Measurements from ENCODE around the gene DOK4. TPM values are rescaled to one million over a fixed set of nuclear protein-coding genes. Genes with fewer than 3 reads are reported as not detected.
"Not testable (repeated sequence)": the region's sequence is repeated elsewhere in the genome, so short reads cannot be mapped to it uniquely, and the experiment has no call there.

Gene DOK4
- total RNA-seq, 2 experiments from 2014 or later, result 3.4 to 4.7 TPM

DNA sequence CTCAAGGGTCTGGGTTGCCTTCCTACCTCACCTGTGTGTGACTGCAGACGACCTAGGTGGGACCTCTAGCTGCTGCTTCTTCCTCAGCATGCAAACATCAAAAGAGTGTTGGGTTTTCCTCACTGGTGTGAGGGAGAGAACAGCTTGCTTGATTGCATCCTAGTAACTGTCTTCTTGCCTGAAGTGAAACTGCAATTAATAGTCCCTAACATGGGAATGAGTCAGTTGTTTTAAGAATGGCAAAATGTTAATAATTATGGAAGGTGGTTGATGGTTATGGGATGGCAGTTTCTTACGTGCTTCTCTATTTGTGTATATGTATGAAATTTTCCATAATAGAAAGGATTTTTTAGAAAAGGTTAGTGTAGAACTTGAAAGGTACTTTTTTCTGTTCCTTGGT lies 17.9 kb downstream of the DOK4 start:
- H3K27ac Mint-ChIP-seq, result no peak overlapping the region
- no peak overlapping the region for H3K4me3 Mint-ChIP-seq
- H3K27me3 Mint-ChIP-seq, result no peaks in the 10 kb centered on the region
- peaks cover 22% of the 10 kb centered on the region for H3K4me1 Mint-ChIP-seq
- no peak for DNase-seq
- CTCF ChIA-PET, result interaction anchor here (1.0 kb wide), 1 partner anchor 52 kb away, joined by 3 read pairs; no protein-coding TSS in a partner anchor
- peaks cover 27% of the 10 kb centered on the region for H3K36me3 Mint-ChIP-seq
- H3K9me3 Mint-ChIP-seq (ENCODE audit: low read depth), result no peaks in the 10 kb centered on the region
- ATAC-seq, result no peak

DNA sequence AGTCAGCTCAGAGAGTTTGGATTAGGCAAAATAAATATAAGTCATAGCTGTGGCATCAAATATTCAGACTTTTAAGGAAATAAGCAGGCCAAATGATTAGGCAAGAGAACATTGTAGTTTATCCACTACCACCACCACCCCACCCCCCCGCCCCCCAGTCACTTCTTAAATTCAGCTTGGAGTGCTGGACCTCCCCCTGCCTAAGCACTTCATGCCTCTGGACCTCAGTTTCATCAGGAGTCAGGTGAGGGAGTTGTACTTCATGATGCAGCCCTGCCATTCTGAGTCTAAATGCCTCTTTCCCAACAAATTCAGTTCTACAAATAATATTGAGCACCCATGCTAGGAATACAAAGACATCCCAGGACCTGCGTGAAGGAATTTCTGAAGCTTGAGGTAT lies 21.8 kb downstream of the DOK4 start:
- DNase-seq (no peak), ATAC-seq (no peak)
- Mint-ChIP-seq H3K9me3 (ENCODE audit: low read depth) (no peaks in the 10 kb centered on the region), H3K4me1 (peaks cover 32% of the 10 kb centered on the region), H3K36me3 (peaks cover 24% of the 10 kb centered on the region), H3K27me3 (no peaks in the 10 kb centered on the region), H3K4me3 (no peak overlapping the region), H3K27ac (no peak overlapping the region)
- CTCF ChIA-PET, result interaction anchor here (1.0 to 5.2 kb wide), 6 partner anchors 11 to 59 kb away, joined by 3 to 55 read pairs (median 13); partner anchors contain the start of genes CIAPIN1 and COQ9

DNA sequence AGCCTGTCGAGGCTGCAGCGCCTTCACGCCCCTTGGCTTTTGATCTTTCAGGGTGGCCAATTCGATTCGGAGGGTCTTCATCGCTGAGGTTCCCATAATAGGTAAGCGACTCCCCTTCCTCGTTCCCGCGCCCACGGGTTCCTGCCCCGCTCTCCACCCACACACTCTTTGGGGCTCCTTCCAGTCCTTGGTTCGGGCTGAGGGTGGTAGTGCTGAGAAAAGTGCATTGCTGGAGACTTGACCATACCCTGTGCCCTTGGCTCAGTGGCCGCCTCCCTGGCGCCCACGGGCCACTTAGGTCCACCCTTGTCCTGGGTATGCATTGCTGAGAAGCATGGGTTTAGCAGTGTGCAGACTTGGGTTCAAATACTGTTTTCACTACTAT lies 23.3 kb downstream of the DOK4 start:
- DNase-seq (no peak), ATAC-seq (peak; percentile 24)
- peak overlapping the region; percentile 98 for H3K27ac Mint-ChIP-seq
- no peaks in the 10 kb centered on the region for H3K27me3 Mint-ChIP-seq
- peaks cover 18% of the 10 kb centered on the region for H3K36me3 Mint-ChIP-seq
- H3K9me3 Mint-ChIP-seq (ENCODE audit: low read depth), result no peaks in the 10 kb centered on the region
- peak overlapping the region; percentile 94 for H3K4me3 Mint-ChIP-seq
- H3K4me1 Mint-ChIP-seq, result peaks cover 31% of the 10 kb centered on the region
- CTCF ChIA-PET, result interaction anchor here (0.6 to 5.2 kb wide), 20 partner anchors 9 to 217 kb away, joined by 3 to 55 read pairs (median 5); partner anchors contain the start of genes ADGRG5, CCDC102A, CIAPIN1 and COQ9

DNA sequence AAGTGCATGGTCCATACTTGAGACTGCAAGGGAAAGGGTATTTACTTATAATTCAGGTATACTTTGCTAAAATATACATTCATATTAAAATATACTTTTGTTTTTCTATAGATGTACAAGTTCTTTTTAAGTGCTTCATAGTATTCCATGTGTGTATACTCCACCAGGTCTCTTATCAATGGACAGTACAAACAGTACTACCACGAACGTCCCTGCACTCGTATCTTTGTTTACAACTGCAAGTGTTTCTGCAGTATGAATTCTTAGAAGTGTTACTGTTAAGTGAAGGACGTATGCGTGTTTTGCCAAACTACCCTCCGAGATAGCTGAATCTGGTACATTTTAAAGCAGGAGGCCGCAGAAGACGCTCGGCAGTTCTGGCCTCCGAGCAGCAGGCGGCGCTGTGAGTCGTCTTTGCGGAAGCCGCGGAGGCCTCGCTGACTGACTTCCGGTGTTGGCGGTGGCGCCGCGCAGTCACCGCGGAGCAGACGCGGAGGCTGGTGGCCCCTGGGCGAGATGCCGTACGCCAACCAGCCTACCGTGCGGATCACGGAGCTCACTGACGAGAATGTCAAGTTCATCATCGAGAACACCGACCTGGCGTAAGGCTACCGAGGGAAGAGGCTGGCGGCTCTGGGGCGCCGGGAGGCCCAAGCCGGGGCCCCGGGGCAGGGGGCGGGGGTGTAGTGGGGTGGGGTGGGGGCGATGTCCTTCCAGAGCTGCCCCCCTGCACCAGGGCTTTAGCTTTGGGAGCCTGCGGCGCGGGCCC lies 23.9 kb downstream of the DOK4 start, which contains the start of gene POLR2C:
POLR2C (plus strand) TSS at position 471 of the 769 bp plus-strand sequence; CDS start at position 517, 46 bp downstream.
- Mint-ChIP-seq H3K27ac (peak within 1 kb of the TSS; percentile 98), H3K4me1 (peaks cover 31% of the 10 kb centered on the region), H3K9me3 (ENCODE audit: low read depth) (no peaks in the 10 kb centered on the region), H3K36me3 (peaks cover 16% of the 10 kb centered on the region), H3K4me3 (peak within 1 kb of the TSS; percentile 94), H3K27me3 (no peaks in the 10 kb centered on the region)
- ATAC-seq (peak; percentile 96), DNase-seq (peak; percentile 94)
- CTCF ChIA-PET, result interaction anchor here (0.6 to 5.2 kb wide), 24 partner anchors 10 to 217 kb away, joined by 3 to 55 read pairs (median 5); partner anchors contain the start of genes ADGRG5, CCDC102A, CIAPIN1 and COQ9

DNA sequence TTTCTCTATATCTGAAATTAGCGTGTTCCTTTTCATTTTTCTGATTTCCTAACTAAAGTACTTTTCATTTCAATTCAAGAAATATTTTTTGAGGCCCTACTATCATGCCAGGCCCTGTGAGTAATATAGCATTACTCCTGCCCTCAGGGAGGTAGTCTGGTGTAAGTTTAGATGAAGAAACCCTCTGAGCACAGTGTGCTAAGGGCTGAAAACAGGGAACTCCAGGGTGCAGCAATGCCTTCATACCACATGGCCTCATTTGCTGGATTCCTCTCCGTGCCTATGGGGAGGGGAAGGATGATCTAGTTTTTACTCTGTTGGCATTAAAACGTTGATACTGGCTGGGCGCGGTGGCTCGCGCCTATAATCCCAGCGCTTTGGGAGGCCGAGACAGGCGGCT lies 34.3 kb downstream of the DOK4 start:
- CTCF ChIA-PET, result interaction anchor here (0.9 to 5.6 kb wide), 4 partner anchors 10 to 68 kb away, joined by 3 to 55 read pairs (median 4); partner anchors contain the start of gene POLR2C
- peaks cover 20% of the 10 kb centered on the region for H3K4me1 Mint-ChIP-seq
- H3K4me3 Mint-ChIP-seq, result no peak overlapping the region
- H3K27ac Mint-ChIP-seq, result no peak overlapping the region
- H3K36me3 Mint-ChIP-seq, result peaks cover 32% of the 10 kb centered on the region
- ATAC-seq (no peak), DNase-seq (no peak)
- no peaks in the 10 kb centered on the region for H3K9me3 Mint-ChIP-seq (ENCODE audit: low read depth)
- H3K27me3 Mint-ChIP-seq, result no peaks in the 10 kb centered on the region

DNA sequence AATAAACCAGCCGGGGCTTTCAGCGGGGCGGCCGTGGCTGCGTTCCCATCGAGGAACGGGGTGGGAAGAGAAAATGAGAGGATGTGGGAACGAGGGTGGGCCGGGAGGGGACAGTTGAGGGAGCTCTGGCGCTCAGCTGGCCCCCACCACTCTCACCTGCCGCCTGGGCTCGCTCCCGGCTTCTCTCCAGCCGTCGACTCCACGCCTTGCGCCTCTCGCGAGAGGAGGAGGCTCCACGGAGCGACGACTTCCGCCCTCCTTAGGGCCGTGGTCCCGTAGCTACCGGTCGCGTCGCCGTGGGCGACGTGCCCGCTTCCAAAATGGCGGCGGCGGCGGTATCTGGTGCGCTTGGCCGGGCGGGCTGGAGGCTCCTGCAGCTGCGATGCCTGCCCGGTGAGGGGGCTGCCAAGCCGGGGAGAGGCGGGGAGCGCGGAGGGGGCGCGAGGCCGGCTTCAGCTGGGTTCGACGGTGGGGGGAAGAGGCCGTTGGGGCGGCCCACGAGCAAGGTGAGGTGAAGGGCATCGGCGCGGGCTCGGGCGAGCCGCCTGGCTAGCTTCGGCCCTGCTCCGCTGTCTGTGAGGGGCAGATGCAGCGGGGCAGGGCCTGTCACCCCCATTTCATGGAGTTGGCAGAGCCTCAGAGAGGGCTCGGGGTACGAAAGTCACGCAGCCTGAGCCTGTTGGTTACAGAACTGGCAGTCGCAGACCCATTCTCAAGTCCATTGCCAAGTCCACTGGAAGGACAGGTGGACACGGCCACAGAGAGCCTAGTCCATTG lies 38.9 kb downstream of the DOK4 start, which contains the start of the genes CIAPIN1 and COQ9:
CIAPIN1 (minus strand) TSS at position 200 of the 777 bp plus-strand sequence. CDS start 6,457 bp downstream, outside the sequence.
COQ9 (plus strand) TSS at position 294 of the 777 bp plus-strand sequence; CDS start at position 321, 27 bp downstream.
- DNase-seq (peak; percentile 97), ATAC-seq (peak; percentile 100)
- Mint-ChIP-seq H3K36me3 (peaks cover 16% of the 10 kb centered on the region), H3K4me3 (peak within 1 kb of the TSS; percentile 94), H3K4me1 (peaks cover 37% of the 10 kb centered on the region), H3K9me3 (ENCODE audit: low read depth) (no peaks in the 10 kb centered on the region), H3K27ac (peak within 1 kb of the TSS; percentile 86), H3K27me3 (no peaks in the 10 kb centered on the region)
- CTCF ChIA-PET, result interaction anchor here (0.7 to 5.6 kb wide), 7 partner anchors 10 to 147 kb away, joined by 3 to 55 read pairs (median 14); partner anchors contain the start of gene POLR2C

DNA sequence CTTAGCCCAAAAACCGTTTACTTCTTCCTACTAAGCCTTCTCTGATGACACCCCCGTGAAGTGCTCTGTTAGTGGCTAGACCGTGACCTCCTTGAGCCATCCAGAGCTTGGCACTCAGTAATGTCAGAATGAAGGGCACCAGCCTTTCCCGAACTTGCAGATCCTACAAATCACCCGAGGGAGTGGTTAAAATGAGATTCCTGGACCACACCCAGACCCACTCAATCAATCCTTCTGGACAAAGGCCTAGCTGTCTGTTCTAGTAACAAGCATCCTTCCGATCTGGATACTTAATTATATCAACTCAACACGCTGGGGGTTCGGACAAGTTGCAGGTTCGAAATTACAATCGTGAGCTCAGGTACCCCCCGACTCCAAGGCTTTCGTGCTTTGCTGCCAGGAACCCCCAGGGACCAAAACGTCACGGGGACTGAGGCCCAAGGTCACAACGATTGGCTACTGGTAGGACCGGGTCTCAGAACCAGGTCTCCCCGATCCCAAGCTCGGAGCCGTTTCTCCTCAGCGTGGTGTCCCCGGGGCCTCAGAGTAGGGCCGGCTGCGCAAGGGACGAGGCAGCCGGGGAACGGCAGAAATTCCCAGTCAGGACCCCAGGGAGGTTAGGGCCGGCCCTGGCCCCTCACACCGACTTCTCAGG lies 39.6 kb downstream of the DOK4 start:
- peak overlapping the region; percentile 86 for H3K27ac Mint-ChIP-seq
- H3K36me3 Mint-ChIP-seq, result peaks cover 15% of the 10 kb centered on the region
- H3K4me1 Mint-ChIP-seq, result peaks cover 37% of the 10 kb centered on the region
- ATAC-seq, result peak; percentile 25
- H3K9me3 Mint-ChIP-seq (ENCODE audit: low read depth), result no peaks in the 10 kb centered on the region
- peak overlapping the region; percentile 94 for H3K4me3 Mint-ChIP-seq
- DNase-seq, result peak; percentile 63
- CTCF ChIA-PET, result interaction anchor here (0.7 to 5.6 kb wide), 9 partner anchors 11 to 831 kb away, joined by 3 to 55 read pairs (median 13); partner anchors contain the start of gene POLR2C
- no peaks in the 10 kb centered on the region for H3K27me3 Mint-ChIP-seq

DNA sequence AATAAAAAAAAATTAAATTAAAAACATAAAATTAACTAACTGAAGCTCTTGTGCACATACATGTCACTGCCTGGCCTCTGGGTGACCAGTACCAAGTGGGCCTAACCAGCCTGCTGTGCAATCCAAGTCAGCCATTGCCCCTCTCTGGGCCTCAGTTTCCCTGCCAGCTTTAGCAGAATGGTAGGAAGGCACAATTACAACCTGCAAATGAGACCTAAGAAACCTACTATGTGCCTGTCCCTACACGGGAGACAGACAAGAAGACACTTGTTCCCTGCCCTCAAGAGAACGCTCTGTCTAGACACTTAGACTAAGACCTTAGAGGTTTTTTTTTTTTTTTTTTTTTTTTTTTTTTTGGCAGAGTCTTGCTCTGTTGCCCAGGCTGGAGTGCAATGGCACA lies 40.8 kb downstream of the DOK4 start:
- CTCF ChIA-PET, result interaction anchor here (0.7 to 4.7 kb wide), 8 partner anchors 12 to 830 kb away, joined by 3 to 30 read pairs (median 10); partner anchors contain the start of gene POLR2C
- Mint-ChIP-seq H3K27ac (no peak overlapping the region), H3K9me3 (ENCODE audit: low read depth) (peaks cover 7% of the 10 kb centered on the region), H3K36me3 (peaks cover 27% of the 10 kb centered on the region), H3K4me3 (no peak overlapping the region), H3K27me3 (no peaks in the 10 kb centered on the region), H3K4me1 (peaks cover 35% of the 10 kb centered on the region)
- no peak for DNase-seq
- ATAC-seq, result no peak

DNA sequence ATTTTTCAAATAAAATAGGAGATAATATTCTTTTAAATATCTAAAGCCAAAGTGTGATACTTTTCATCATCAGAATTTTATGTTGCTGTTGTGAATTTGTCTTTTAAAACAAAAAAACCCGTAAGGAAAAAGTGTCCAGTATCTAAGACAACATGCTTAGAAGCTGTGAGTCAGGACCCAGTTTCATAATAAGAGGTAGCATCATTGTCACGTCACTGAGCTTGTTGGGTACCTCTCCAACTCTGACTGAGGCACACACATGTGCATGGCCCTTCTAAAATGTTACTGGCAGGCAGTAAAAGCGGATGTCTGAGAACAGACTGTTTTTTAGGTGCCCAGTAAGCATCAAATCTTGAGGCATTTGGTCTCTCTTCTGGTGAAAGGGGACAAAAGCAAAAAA lies 41.6 kb downstream of the DOK4 start:
- H3K4me1 Mint-ChIP-seq, result peaks cover 32% of the 10 kb centered on the region
- H3K4me3 Mint-ChIP-seq, result no peak overlapping the region
- ATAC-seq (no peak), DNase-seq (no peak)
- CTCF ChIA-PET, result interaction anchor here (0.7 to 4.7 kb wide), 4 partner anchors 18 to 75 kb away, joined by 4 to 21 read pairs (median 6); partner anchors contain the start of gene POLR2C
- H3K27me3 Mint-ChIP-seq, result no peaks in the 10 kb centered on the region
- peaks cover 33% of the 10 kb centered on the region for H3K36me3 Mint-ChIP-seq
- no peak overlapping the region for H3K27ac Mint-ChIP-seq
- peaks cover 12% of the 10 kb centered on the region for H3K9me3 Mint-ChIP-seq (ENCODE audit: low read depth)

DNA sequence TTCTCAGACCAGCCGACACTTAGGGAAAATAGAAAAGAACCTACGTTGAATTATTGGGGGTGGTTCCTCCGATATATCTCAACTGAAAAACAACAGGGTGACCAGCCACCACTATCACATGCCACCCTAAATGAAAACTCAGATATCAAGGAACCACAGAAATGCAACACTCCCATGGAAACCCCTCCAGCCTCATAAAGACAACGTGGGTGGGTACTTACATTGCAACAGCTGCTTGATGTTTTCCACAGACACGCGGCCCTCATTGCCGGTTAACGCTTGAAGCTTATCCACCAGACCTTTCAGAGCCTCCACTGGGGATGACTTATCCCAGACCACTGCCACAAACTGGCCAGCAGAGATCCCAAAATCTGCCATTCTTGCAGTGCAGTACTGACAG lies 45.7 kb downstream of the DOK4 start:
- CTCF ChIA-PET, result interaction anchor here (1.0 to 4.4 kb wide), 4 partner anchors 11 to 79 kb away, joined by 3 to 20 read pairs (median 4); no protein-coding TSS in a partner anchor
- ATAC-seq, H3K27ac Mint-ChIP-seq, DNase-seq, H3K4me1 Mint-ChIP-seq, H3K4me3 Mint-ChIP-seq, H3K27me3 Mint-ChIP-seq: not testable (repeated sequence)
- peaks cover 12% of the 10 kb centered on the region for H3K9me3 Mint-ChIP-seq (ENCODE audit: low read depth)
- peaks cover 53% of the 10 kb centered on the region for H3K36me3 Mint-ChIP-seq

DNA sequence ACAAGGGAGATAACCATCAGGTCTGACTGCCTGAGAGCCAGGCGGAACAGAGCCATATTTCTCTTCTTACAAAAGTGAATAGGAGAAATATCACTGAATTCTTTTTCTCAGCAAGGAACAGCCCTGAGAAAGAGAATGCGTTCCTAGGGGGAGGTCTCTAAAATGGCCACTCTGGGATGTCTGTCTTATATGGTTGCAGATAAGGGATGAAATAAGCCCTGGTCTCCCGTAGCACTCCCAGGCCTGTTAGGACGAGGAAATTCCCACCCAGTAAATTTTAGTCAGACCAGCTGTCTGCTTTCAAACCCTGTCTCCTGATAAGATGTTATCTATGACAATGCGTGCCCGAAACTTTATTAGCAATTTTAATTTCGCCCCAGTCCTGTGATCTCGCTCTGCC lies 46.3 kb downstream of the DOK4 start:
- CTCF ChIA-PET, result interaction anchor here (1.7 to 4.4 kb wide), 2 partner anchors 21 to 80 kb away, joined by 7 to 20 read pairs; no protein-coding TSS in a partner anchor
- H3K27me3 Mint-ChIP-seq, ATAC-seq, H3K27ac Mint-ChIP-seq, H3K4me3 Mint-ChIP-seq, H3K4me1 Mint-ChIP-seq, DNase-seq: not testable (repeated sequence)
- Mint-ChIP-seq H3K36me3 (peaks cover 55% of the 10 kb centered on the region), H3K9me3 (ENCODE audit: low read depth) (peaks cover 12% of the 10 kb centered on the region)

DNA sequence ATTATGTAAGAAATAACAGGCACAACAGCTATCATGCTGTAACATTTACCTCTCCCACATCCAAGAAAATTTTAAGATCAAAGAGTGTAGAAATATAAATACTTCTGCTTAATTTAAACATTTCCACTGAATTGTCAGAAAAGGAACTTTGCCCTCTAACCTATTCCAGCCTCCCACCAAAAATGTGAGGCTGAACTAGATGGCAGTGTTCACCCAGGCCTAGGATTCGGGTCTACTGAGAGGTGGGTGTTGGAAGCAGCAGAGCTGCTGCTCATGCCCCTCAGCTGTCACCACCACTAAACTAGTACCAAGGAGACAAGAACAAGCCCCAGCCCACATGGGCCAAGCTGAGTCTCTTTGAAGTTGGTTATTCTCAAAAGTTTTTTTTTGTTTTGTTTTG lies 50.5 kb downstream of the DOK4 start:
- ATAC-seq (no peak), DNase-seq (no peak)
- peaks cover 61% of the 10 kb centered on the region for H3K36me3 Mint-ChIP-seq
- CTCF ChIA-PET, result no interaction called here
- no peaks in the 10 kb centered on the region for H3K27me3 Mint-ChIP-seq
- no peaks in the 10 kb centered on the region for H3K4me1 Mint-ChIP-seq
- no peak overlapping the region for H3K27ac Mint-ChIP-seq
- no peak overlapping the region for H3K4me3 Mint-ChIP-seq
- peaks cover 7% of the 10 kb centered on the region for H3K9me3 Mint-ChIP-seq (ENCODE audit: low read depth)
